Measurements from ENCODE around the gene SEPTIN10. TPM values are rescaled to one million over a fixed set of nuclear protein-coding genes. Genes with fewer than 3 reads are reported as not detected.

Gene SEPTIN10
- total RNA-seq = 99.5 and 104 TPM in 2 replicates
- long read RNA-seq, transcript SEPT10-202 (11 exons, 3,071 nt) = major isoform, 48 of 107 reads
- long read RNA-seq, transcript SEPT10-205 (10 exons, 1,605 nt) = minor isoform, 21 of 107 reads
- long read RNA-seq, transcript SEPT10-203 (10 exons, 2,719 nt) = minor isoform, 5 of 107 reads
- long read RNA-seq, partial matches to known transcripts = 13 of 107 reads
- long read RNA-seq, other reads (novel, unspliced or antisense) = 20 of 107 reads

DNA sequence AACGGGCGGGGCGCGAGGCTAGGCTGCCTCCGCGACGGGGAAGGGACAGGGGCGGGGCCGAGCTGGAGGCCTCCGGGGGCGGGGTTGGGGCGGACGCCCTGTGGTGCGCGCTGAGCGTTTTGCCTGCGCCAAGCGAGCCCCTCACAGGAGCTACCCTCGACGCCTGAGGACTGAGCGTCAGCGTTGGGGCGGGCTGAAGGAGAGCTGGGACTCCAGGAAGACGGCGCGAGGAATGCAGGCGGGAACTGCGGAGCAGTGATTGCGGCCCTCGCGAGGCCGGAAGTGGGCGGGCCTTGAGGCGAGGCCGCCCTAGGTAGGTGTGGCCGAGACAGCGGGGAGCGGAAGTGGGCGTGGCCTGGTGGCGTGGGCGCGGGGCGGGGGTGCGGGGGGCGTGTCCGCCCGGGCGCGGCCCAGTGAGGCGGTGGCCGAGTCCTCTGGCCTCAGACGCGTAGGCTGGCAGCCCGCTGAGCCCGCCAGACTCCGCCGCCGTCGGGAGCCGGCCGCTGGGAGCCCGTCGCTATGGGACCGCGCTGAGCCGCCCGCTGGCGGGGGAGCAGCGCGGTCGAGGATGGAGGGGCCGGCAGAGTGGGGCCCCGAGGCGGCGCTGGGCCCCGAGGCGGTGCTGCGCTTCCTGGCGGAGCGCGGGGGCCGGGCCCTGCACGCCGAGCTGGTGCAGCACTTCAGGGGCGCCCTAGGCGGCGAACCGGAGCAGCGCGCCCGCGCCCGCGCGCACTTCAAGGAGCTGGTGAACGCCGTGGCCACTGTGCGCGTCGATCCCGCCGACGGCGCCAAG, at the start of gene SEPTIN10, which contains the start of gene SOWAHC:
TSS of gene SEPTIN10 (minus strand) at position 45 of the 793 bp plus-strand sequence. CDS start 139 bp downstream, outside the sequence.
TSS of gene SOWAHC (plus strand) at position 443 of the 793 bp plus-strand sequence. CDS start at position 569, 126 bp downstream.
- Mint-ChIP-seq H3K36me3 (ENCODE audit: low read depth) (peaks cover 2% of the 10 kb centered on the region), H3K4me3 (peak within 1 kb of the TSS; percentile 98), H3K27ac (ENCODE audit: unreplicated experiment) (peak within 1 kb of the TSS; percentile 97), H3K4me1 (peaks cover 61% of the 10 kb centered on the region), H3K9me3 (no peaks in the 10 kb centered on the region), H3K27me3 (ENCODE audit: low read depth) (peaks cover 16% of the 10 kb centered on the region)
- peak; percentile 93 for DNase-seq (ENCODE audit: low read depth, low spot score)
- no peak for TF ChIP-seq CTCF (conservative IDR thresholded peaks at IDR 0.05)

GRCh38 chr2:109662889-109663288, 49.1 kb upstream of the SEPTIN10 start:
- Mint-ChIP-seq H3K27ac (ENCODE audit: unreplicated experiment) (no peak overlapping the region), H3K9me3 (no peaks in the 10 kb centered on the region)

GRCh38 chr2:109660046-109660860, 46.5 kb upstream of the SEPTIN10 start:
- Mint-ChIP-seq H3K4me1 (peaks cover 5% of the 10 kb centered on the region), H3K36me3 (ENCODE audit: low read depth) (no peaks in the 10 kb centered on the region), H3K27me3 (ENCODE audit: low read depth) (no peaks in the 10 kb centered on the region), H3K9me3 (no peaks in the 10 kb centered on the region), H3K4me3 (no peak overlapping the region), H3K27ac (ENCODE audit: unreplicated experiment) (no peak overlapping the region)
- TF ChIP-seq CTCF (conservative IDR thresholded peaks at IDR 0.05) = no peak
- DNase-seq (ENCODE audit: low read depth, low spot score) = no peak

More at GRCh38 chr2:109662889-109663288, 49.1 kb upstream of the SEPTIN10 start:
- H3K4me3 Mint-ChIP-seq = no peak overlapping the region
- H3K36me3 Mint-ChIP-seq (ENCODE audit: low read depth) = no peaks in the 10 kb centered on the region
- no peaks in the 10 kb centered on the region for H3K27me3 Mint-ChIP-seq (ENCODE audit: low read depth)
- no peak for TF ChIP-seq CTCF (conservative IDR thresholded peaks at IDR 0.05)
- H3K4me1 Mint-ChIP-seq = peaks cover 5% of the 10 kb centered on the region
- DNase-seq (ENCODE audit: low read depth, low spot score) = no peak

GRCh38 chr2:109659396-109660045, 45.8 kb upstream of the SEPTIN10 start:
- H3K4me3 Mint-ChIP-seq = no peak overlapping the region
- no peak for DNase-seq (ENCODE audit: low read depth, low spot score)
- no peak overlapping the region for H3K27ac Mint-ChIP-seq (ENCODE audit: unreplicated experiment)
- no peaks in the 10 kb centered on the region for H3K36me3 Mint-ChIP-seq (ENCODE audit: low read depth)
- H3K9me3 Mint-ChIP-seq = no peaks in the 10 kb centered on the region
- no peak for TF ChIP-seq CTCF (conservative IDR thresholded peaks at IDR 0.05)
- H3K4me1 Mint-ChIP-seq = peaks cover 5% of the 10 kb centered on the region
- H3K27me3 Mint-ChIP-seq (ENCODE audit: low read depth) = no peaks in the 10 kb centered on the region

GRCh38 chr2:109655287-109655686, 41.5 kb upstream of the SEPTIN10 start:
- no peaks in the 10 kb centered on the region for H3K27me3 Mint-ChIP-seq (ENCODE audit: low read depth)
- H3K27ac Mint-ChIP-seq (ENCODE audit: unreplicated experiment) = no peak overlapping the region
- H3K9me3 Mint-ChIP-seq = no peaks in the 10 kb centered on the region
- no peaks in the 10 kb centered on the region for H3K36me3 Mint-ChIP-seq (ENCODE audit: low read depth)
- TF ChIP-seq CTCF (conservative IDR thresholded peaks at IDR 0.05) = no peak
- peaks cover 5% of the 10 kb centered on the region for H3K4me1 Mint-ChIP-seq
- DNase-seq (ENCODE audit: low read depth, low spot score) = no peak
- no peak overlapping the region for H3K4me3 Mint-ChIP-seq
